Measurements from ENCODE around the gene ST6GAL1. TPM values are rescaled to one million over a fixed set of nuclear protein-coding genes. Genes with fewer than 3 reads are reported as not detected.

The ST6GAL1 gene
- total RNA-seq, 1 experiment from 2014 or later: 74.2 TPM

DNA sequence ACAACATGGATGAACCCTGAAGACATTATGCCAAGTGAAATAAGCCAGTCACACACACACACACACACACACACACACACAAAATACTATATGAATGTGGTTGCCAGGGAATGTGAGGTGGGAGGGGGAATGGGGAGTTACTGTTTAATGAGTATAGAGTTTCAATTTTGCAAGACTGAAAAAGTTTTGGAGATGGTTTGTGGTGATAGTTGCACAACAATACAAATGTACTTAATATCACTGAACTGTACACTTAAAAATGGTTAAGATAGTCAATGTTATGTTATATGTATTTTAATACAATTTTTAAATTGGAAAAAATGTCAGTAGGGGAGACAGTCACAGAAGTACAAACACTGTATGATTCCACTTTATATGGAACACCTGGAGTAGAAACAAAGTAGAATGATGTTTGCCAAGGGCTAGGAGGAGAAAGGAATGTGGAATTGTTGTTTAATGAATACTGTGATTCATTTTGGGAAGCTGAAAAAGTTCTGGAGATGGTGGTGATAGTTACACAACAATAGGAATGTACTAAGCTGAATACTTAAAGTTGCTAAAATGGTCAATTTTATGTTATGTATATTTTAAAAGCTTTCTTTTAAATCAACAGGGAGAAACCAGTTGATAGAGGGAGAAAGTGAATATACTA, 132.3 kb downstream of the ST6GAL1 start:
- no peak for TF ChIP-seq EZH2 (IDR thresholded peaks at IDR 0.05; ENCODE audit: borderline replicate concordance, low read depth, low read length, poor library complexity, severe bottlenecking)
- TF ChIP-seq, protein P1, sequence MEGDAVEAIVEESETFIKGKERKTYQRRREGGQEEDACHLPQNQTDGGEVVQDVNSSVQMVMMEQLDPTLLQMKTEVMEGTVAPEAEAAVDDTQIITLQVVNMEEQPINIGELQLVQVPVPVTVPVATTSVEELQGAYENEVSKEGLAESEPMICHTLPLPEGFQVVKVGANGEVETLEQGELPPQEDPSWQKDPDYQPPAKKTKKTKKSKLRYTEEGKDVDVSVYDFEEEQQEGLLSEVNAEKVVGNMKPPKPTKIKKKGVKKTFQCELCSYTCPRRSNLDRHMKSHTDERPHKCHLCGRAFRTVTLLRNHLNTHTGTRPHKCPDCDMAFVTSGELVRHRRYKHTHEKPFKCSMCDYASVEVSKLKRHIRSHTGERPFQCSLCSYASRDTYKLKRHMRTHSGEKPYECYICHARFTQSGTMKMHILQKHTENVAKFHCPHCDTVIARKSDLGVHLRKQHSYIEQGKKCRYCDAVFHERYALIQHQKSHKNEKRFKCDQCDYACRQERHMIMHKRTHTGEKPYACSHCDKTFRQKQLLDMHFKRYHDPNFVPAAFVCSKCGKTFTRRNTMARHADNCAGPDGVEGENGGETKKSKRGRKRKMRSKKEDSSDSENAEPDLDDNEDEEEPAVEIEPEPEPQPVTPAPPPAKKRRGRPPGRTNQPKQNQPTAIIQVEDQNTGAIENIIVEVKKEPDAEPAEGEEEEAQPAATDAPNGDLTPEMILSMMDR (conservative IDR thresholded peaks at IDR 0.05; ENCODE audit: low read depth, low read length): no peak
- Histone ChIP-seq H3K36me3 (ENCODE audit: insufficient read depth, low read length, poor library complexity, severe bottlenecking) (peaks cover 15% of the 10 kb centered on the region), H3K27me3 (replicated peaks; ENCODE audit: insufficient read depth, low read depth, low read length, poor library complexity) (no peaks in the 10 kb centered on the region), H3K9me3 (ENCODE audit: low read depth, low read length, poor library complexity, severe bottlenecking) (peaks cover 7% of the 10 kb centered on the region), H3K27ac (ENCODE audit: low read depth, low read length, poor library complexity, severe bottlenecking) (no peak overlapping the region), H3K4me1 (ENCODE audit: insufficient read depth, low read length, poor library complexity, severe bottlenecking) (peaks cover 39% of the 10 kb centered on the region), H3K4me3 (ENCODE audit: low read depth, low read length, poor library complexity, severe bottlenecking) (no peak overlapping the region)
- CTCF ChIA-PET: no interaction called here
- POLR2A ChIA-PET (ENCODE audit: low non-redundant PET): no interaction called here
- intact Hi-C loops (cut with micrococcal nuclease; ENCODE audit: unreplicated experiment): no loop called here
- DNase-seq (ENCODE audit: low spot score): no peak
- no TSS peak for BruUV-seq (replicated peaks)

DNA sequence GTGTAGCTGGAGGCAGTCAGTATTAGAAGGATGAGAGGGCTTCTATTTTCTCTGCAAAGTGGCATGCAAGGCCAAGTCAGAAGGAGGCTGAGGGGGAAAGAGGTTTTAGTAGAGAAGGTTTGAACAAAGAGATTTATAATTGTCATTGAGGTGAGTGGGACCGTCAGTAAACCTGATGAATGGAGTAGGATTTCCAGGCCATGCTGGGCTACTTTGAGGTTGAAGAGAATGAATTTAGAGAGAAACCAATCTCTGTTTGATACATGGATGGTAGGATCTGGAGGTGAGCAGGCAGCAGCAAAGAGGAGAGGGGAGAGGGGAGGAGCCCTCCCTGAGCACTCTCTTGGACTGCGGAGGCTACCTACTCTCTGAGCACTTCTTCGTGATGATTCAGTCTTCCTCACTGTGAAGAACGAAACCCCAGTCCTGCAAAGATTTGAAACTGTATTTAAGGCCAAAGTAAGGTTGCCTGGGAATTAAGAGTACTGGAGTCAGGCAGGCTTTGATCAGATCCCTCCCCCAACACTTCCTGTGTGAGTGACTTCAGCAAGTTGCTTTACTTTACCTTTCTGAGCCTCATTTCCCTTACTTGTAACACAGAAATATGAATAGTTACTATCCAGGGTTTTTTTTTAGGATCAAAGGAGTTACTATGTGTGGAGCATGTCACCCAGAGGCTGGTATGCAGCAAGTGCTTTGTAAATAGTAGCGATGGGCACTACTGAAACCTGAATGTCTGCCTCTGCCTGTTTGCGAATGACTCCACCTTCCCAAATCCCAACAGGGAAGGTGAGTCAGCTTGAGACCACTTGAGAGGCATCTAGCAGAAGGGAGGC, 133.2 kb downstream of the ST6GAL1 start:
- Histone ChIP-seq H3K4me1 (ENCODE audit: insufficient read depth, low read length, poor library complexity, severe bottlenecking) (peaks cover 39% of the 10 kb centered on the region), H3K36me3 (ENCODE audit: insufficient read depth, low read length, poor library complexity, severe bottlenecking) (peaks cover 7% of the 10 kb centered on the region), H3K9me3 (ENCODE audit: low read depth, low read length, poor library complexity, severe bottlenecking) (no peaks in the 10 kb centered on the region), H3K4me3 (ENCODE audit: low read depth, low read length, poor library complexity, severe bottlenecking) (no peak overlapping the region), H3K27ac (ENCODE audit: low read depth, low read length, poor library complexity, severe bottlenecking) (peak overlapping the region; percentile 32), H3K27me3 (replicated peaks; ENCODE audit: insufficient read depth, low read depth, low read length, poor library complexity) (no peaks in the 10 kb centered on the region)
- no TSS peak for BruUV-seq (replicated peaks)
- no peak for TF ChIP-seq EZH2 (IDR thresholded peaks at IDR 0.05; ENCODE audit: borderline replicate concordance, low read depth, low read length, poor library complexity, severe bottlenecking)
- TF ChIP-seq, protein P1 (conservative IDR thresholded peaks at IDR 0.05; ENCODE audit: low read depth, low read length): no peak
- intact Hi-C loops (cut with micrococcal nuclease; ENCODE audit: unreplicated experiment): no loop called here
- DNase-seq (ENCODE audit: low spot score): no peak
- CTCF ChIA-PET: no interaction called here
- POLR2A ChIA-PET (ENCODE audit: low non-redundant PET): no interaction called here

DNA sequence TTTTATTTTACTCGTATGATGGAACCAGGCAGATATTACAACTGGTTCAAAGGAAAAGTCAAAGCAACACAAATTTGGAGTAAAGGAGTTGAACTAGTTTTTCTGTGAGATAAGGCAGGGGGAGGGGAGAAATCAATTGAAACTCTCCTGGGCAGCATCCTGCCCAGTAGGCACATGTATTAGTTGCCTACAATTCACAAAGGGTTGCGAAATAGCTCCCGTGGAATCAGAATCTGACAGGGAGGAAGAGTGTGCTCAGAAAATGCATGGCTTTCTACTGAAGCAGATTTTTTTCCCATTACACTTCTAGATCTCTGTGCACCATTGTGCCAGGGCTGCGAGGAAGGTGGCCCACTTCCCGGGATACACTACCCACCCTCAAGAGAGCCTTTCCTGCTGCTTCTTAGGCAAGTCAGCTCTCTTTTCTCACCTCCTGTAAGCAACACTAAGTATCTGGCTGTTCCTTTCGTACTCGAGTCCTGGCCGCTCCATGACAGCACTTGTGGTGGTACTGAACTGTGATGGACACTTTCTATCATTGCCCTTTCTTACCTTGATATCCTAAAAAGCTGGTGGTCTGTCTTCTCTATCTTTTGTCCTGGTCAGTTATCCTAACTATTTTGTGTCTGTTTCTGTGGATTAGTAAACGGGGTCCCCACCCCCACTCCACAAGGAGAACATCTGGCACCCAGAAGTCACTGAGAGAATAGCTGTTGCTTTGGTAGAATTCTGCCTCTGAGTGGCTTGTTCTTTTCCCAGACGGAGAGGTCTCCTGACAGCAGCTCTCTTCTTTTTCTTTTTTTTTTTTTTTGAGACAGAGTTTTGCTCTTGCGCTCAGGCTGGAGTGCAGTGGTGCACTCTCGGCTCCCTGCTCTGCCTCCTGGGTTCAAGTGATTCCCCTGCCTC, 134.1 kb downstream of the ST6GAL1 start:
- peaks cover 5% of the 10 kb centered on the region for H3K36me3 ChIP-seq (ENCODE audit: insufficient read depth, low read length, poor library complexity, severe bottlenecking)
- H3K4me1 ChIP-seq (ENCODE audit: insufficient read depth, low read length, poor library complexity, severe bottlenecking): peaks cover 39% of the 10 kb centered on the region
- CTCF ChIA-PET: no interaction called here
- H3K27ac ChIP-seq (ENCODE audit: low read depth, low read length, poor library complexity, severe bottlenecking): peak overlapping the region; percentile 32
- DNase-seq (ENCODE audit: low spot score): peak; percentile 47
- H3K4me3 ChIP-seq (ENCODE audit: low read depth, low read length, poor library complexity, severe bottlenecking): no peak overlapping the region
- no peaks in the 10 kb centered on the region for H3K9me3 ChIP-seq (ENCODE audit: low read depth, low read length, poor library complexity, severe bottlenecking)
- no TSS peak for BruUV-seq (replicated peaks)
- H3K27me3 ChIP-seq (replicated peaks; ENCODE audit: insufficient read depth, low read depth, low read length, poor library complexity): no peaks in the 10 kb centered on the region
- POLR2A ChIA-PET (ENCODE audit: low non-redundant PET): interaction anchor here (0.6 kb wide), 1 partner anchor 17 kb away, joined by 14 read pairs; no protein-coding TSS in a partner anchor
- TF ChIP-seq, protein P1 (conservative IDR thresholded peaks at IDR 0.05; ENCODE audit: low read depth, low read length): no peak
- no peak for TF ChIP-seq EZH2 (IDR thresholded peaks at IDR 0.05; ENCODE audit: borderline replicate concordance, low read depth, low read length, poor library complexity, severe bottlenecking)
- intact Hi-C loops (cut with micrococcal nuclease; ENCODE audit: unreplicated experiment): no loop called here

Data from A673 (cell line).